IMR-90 (cell line): ENCODE data around the gene RSPH3.

ENCODE experiments used
- BHLHE40 ChIP-seq: fragments of 150-350 bp; IDR thresholded peaks from 2 replicates; pipeline ENCODE4 v1.6.1; 2016; ENCODE audit warnings: mild to moderate bottlenecking, low read depth, low read length
- CEBPB ChIP-seq: IDR thresholded peaks from 2 replicates; pipeline ENCODE4 v1.6.1; 2012; ENCODE audit warnings: low read depth, low read length, improper control_type of control experiment
- CHD1 ChIP-seq: IDR thresholded peaks from 2 replicates; pipeline ENCODE4 v1.6.1; 2012; ENCODE audit warnings: low read depth, low read length, improper control_type of control experiment
- FOS ChIP-seq: fragments of 150-350 bp; IDR thresholded peaks from 2 replicates; pipeline ENCODE4 v1.6.1; 2016; ENCODE audit warnings: low read depth, low read length
- MAFK ChIP-seq: IDR thresholded peaks from 2 replicates; pipeline ENCODE4 v1.6.1; 2012; ENCODE audit warnings: low read depth, low read length, improper control_type of control experiment
- POLR2A ChIP-seq: IDR thresholded peaks from 2 replicates; pipeline ENCODE4 v1.6.1; 2012; ENCODE audit warnings: mild to moderate bottlenecking, low read depth, low read length
- RAD21 ChIP-seq: IDR thresholded peaks from 2 replicates; pipeline ENCODE4 v1.6.1; 2012; ENCODE audit warnings: low read length, improper control_type of control experiment
- RCOR1 ChIP-seq: IDR thresholded peaks from 2 replicates; pipeline ENCODE4 v1.6.1; 2012; ENCODE audit warnings: mild to moderate bottlenecking, low read length, improper control_type of control experiment; ENCODE audit not compliant: insufficient replicate concordance
- RFX5 ChIP-seq: IDR thresholded peaks from 2 replicates; pipeline ENCODE4 v1.8.0; 2012; ENCODE audit warnings: low read depth, mild to moderate bottlenecking, low read length, moderate library complexity
- TF ChIP-seq, protein P1 (sequence below): conservative IDR thresholded peaks from 2 replicates; pipeline ENCODE4 v1.5.1; 2012; ENCODE audit warnings: mild to moderate bottlenecking, low read depth, low read length, improper control_type of control experiment
- TF ChIP-seq, protein P2 (sequence below): fragments of 150-350 bp; IDR thresholded peaks from 2 replicates; pipeline ENCODE4 v1.6.1; 2017; ENCODE audit warnings: mild to moderate bottlenecking, antibody characterized with exemption, low read length, low read depth

DNA sequence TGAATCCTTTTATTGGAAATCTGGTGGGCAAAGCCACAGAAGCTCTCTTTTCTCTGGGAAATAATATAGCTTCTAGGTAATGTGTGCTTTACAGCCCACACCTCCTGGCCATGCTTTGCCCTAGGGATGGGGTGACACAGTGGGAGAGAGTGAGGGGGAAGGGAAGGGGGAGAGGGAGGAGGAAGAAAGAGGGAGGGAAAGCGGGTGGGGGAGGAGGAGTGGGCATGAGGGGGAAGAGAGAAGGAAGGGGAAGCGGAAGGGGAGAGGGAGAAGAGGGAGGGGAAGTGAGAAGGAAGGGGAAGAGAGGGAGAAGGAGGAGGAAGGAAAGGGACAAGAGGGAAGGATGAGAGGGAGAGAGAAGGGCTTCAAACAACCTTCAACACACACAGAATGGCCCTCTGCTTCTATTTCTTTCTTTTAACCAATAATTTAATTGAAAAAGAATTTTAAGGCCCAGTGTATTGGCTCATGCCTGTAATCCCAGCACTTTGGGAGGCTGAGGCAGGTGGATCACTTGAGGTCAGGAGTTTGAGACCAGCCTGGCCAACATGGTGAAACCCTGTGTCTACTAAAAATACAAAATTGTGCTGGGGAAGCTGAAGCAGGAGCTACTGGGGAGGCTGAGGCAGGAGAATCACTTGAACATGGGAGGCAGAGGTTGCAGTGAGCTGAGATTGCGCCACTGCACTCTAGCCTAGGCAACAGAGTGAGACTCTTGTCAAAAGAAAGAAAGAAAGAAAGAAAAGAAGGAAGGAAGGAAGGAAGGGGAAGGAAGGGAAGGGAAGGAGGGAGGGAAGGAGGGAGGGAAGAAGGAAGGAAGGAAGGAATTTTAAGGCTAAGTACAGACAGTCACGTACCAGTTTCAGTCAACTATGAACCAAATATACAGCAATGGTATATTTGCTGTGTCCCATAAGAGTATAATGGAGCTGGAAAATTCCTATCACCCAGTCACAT is 75.2 kb downstream of the RSPH3 start:
- TF ChIP-seq RCOR1 (no peak), FOS (no peak), BHLHE40 (no peak), POLR2A (no peak), RFX5 (no peak), RAD21 (no peak), CEBPB (no peak), MAFK (no peak), CHD1 (no peak)
- TF ChIP-seq, protein P1, sequence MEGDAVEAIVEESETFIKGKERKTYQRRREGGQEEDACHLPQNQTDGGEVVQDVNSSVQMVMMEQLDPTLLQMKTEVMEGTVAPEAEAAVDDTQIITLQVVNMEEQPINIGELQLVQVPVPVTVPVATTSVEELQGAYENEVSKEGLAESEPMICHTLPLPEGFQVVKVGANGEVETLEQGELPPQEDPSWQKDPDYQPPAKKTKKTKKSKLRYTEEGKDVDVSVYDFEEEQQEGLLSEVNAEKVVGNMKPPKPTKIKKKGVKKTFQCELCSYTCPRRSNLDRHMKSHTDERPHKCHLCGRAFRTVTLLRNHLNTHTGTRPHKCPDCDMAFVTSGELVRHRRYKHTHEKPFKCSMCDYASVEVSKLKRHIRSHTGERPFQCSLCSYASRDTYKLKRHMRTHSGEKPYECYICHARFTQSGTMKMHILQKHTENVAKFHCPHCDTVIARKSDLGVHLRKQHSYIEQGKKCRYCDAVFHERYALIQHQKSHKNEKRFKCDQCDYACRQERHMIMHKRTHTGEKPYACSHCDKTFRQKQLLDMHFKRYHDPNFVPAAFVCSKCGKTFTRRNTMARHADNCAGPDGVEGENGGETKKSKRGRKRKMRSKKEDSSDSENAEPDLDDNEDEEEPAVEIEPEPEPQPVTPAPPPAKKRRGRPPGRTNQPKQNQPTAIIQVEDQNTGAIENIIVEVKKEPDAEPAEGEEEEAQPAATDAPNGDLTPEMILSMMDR: no peak
- TF ChIP-seq, protein P2, sequence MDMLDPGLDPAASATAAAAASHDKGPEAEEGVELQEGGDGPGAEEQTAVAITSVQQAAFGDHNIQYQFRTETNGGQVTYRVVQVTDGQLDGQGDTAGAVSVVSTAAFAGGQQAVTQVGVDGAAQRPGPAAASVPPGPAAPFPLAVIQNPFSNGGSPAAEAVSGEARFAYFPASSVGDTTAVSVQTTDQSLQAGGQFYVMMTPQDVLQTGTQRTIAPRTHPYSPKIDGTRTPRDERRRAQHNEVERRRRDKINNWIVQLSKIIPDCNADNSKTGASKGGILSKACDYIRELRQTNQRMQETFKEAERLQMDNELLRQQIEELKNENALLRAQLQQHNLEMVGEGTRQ: no peak
